ENCODE measurements around the gene ZNF555. TPM values are rescaled to one million over a fixed set of nuclear protein-coding genes. Genes with fewer than 3 reads are reported as not detected.

The ZNF555 gene
- total RNA-seq, 3 donors from 2014 or later: 4.6 to 10.7 (median 7.5) TPM

DNA sequence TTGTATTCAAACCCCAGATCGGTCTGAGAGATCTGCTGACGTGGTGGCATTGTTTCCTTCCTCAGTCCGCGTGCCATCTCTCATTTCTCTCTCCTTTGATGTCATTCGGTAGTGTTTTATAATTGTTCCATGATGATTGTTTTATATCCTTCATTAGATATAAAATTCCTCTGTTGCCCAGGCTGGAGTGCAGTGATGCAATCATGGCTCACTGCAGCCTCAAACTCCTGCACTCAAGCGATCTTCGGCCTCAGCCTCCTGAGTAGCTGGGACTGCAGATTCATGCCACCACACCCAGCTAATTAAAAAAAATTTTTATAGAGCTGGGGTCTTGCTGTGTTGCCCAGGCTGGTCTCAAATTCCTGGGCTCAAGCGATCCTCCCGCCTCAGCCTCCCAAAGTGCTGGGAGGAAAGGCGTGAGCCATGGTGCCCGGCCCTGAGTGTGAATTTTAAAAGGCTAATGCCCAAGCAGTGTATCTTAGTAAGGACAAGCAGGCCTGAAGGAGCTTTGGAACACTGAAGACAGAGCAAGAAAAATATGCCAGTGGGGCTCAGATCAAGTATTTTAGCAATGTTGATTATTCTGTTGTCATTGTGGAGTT is 64.7 kb downstream of the ZNF555 start:
- intact Hi-C loops (cut with DNase I; ENCODE audit: low total_unique reads): no loop called here
- Histone ChIP-seq H3K4me1 (no peaks in the 10 kb centered on the region), H3K9me3 (no peaks in the 10 kb centered on the region), H3K36me3 (no peaks in the 10 kb centered on the region), H3K27ac (no peak overlapping the region), H3K4me3 (no peak overlapping the region), H3K27me3 (no peaks in the 10 kb centered on the region)
- TF ChIP-seq POLR2AphosphoS5 (IDR thresholded peaks at IDR 0.05): no peak
- no peak for TF ChIP-seq POLR2A (IDR thresholded peaks at IDR 0.05)
- TF ChIP-seq, protein P1, sequence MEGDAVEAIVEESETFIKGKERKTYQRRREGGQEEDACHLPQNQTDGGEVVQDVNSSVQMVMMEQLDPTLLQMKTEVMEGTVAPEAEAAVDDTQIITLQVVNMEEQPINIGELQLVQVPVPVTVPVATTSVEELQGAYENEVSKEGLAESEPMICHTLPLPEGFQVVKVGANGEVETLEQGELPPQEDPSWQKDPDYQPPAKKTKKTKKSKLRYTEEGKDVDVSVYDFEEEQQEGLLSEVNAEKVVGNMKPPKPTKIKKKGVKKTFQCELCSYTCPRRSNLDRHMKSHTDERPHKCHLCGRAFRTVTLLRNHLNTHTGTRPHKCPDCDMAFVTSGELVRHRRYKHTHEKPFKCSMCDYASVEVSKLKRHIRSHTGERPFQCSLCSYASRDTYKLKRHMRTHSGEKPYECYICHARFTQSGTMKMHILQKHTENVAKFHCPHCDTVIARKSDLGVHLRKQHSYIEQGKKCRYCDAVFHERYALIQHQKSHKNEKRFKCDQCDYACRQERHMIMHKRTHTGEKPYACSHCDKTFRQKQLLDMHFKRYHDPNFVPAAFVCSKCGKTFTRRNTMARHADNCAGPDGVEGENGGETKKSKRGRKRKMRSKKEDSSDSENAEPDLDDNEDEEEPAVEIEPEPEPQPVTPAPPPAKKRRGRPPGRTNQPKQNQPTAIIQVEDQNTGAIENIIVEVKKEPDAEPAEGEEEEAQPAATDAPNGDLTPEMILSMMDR (IDR thresholded peaks at IDR 0.05): no peak
- no peak for DNase-seq (ENCODE audit: low spot score in 2 of 2)

- no peaks in the 10 kb centered on the region for H3K36me3 ChIP-seq
- no peak for TF ChIP-seq POLR2A (IDR thresholded peaks at IDR 0.05)
- no peak for TF ChIP-seq POLR2AphosphoS5 (IDR thresholded peaks at IDR 0.05)
- TF ChIP-seq, protein P1 (IDR thresholded peaks at IDR 0.05): no peak
- no peak overlapping the region for H3K4me3 ChIP-seq
- H3K9me3 ChIP-seq: no peaks in the 10 kb centered on the region
- intact Hi-C loops (cut with DNase I; ENCODE audit: low total_unique reads): no loop called here
- no peaks in the 10 kb centered on the region for H3K4me1 ChIP-seq
- no peak for DNase-seq (ENCODE audit: low spot score in 2 of 2)
- H3K27me3 ChIP-seq: no peaks in the 10 kb centered on the region
- H3K27ac ChIP-seq: no peak overlapping the region
These were observed 65.4 kb downstream of the ZNF555 start for GRCh38 chr19:2906631-2907195.

Other genes with a start within 250 kb of the ZNF555 start
- 1 to 10 TPM; 1.6 to 7.8 (median 4.3) TPM for gene GNG7, start 138.8 kb upstream of the ZNF555 start, total RNA-seq
- 1 to 10 TPM in 2 of 3 donors, under 1 TPM in 1; 0.64 to 3.7 (median 3.6) TPM for gene DIRAS1, start 120.1 kb upstream of the ZNF555 start, total RNA-seq
- gene SLC39A3, start 101.5 kb upstream of the ZNF555 start, total RNA-seq: 10 to 100 TPM; 23.8 to 36.1 (median 27.2) TPM
- gene SGTA, start 58.2 kb upstream of the ZNF555 start, total RNA-seq: 10 to 100 TPM; 40.3 to 45.2 (median 42.1) TPM
- gene THOP1, start 56.0 kb upstream of the ZNF555 start, total RNA-seq: 10 to 100 TPM; 26.2 to 40.0 (median 39.1) TPM
- 10 to 100 TPM in 1 of 3 donors, 1 to 10 TPM in 2; 2.1 to 10.4 (median 7.5) TPM for gene ZNF554, start 21.6 kb upstream of the ZNF555 start, total RNA-seq
- under 1 TPM in 2 of 3 donors, not detected in 1; 0.15 to 0.33 TPM for gene ZNF556, start 25.9 kb downstream of the ZNF555 start, total RNA-seq
- gene ZNF57, start 59.5 kb downstream of the ZNF555 start, total RNA-seq: 1 to 10 TPM; 2.7 to 9.2 (median 6.9) TPM
- 1 to 10 TPM; 2.2 to 5.1 (median 4.9) TPM for gene ZNF77, start 103.5 kb downstream of the ZNF555 start, total RNA-seq
- 1 to 10 TPM; 1.6 to 4.3 (median 3.2) TPM for gene TLE6, start 136.1 kb downstream of the ZNF555 start, total RNA-seq
- gene TLE2, start 187.8 kb downstream of the ZNF555 start, total RNA-seq: 10 to 100 TPM; 25.3 to 65.6 (median 35.1) TPM
- gene TLE5, start 221.0 kb downstream of the ZNF555 start, total RNA-seq: 100 to 1,000 TPM; 329 to 407 (median 397) TPM